Mesendoderm (in vitro differentiated cells): ENCODE measurements around the gene ALG1L2.
"Not testable (repeated sequence)": the region's sequence is repeated elsewhere in the genome, so short reads cannot be mapped to it uniquely, and the experiment has no call there.

Source experiments
- DNase-seq: peaks from one replicate; pipeline ENCODE4 v3.0.0; 2013
- H2AK5ac ChIP-seq: 2 replicates; pipeline ENCODE4 v1.6.1; 2013; ENCODE audit warnings: low read length, inconsistent platforms
- H2BK120ac ChIP-seq: 2 replicates; pipeline ENCODE4 v1.6.1; 2013; ENCODE audit warnings: low read depth, mild to moderate bottlenecking, low read length, moderate library complexity, mixed read lengths
- H2BK15ac ChIP-seq: replicated peaks from 2 replicates; pipeline ENCODE4 v1.6.1; 2013; ENCODE audit warnings: low read depth, mild to moderate bottlenecking, moderate library complexity
- H2BK5ac ChIP-seq: 2 replicates; pipeline ENCODE4 v1.6.1; 2013; ENCODE audit warnings: low read length, inconsistent platforms
- H3K18ac ChIP-seq: 2 replicates; pipeline ENCODE4 v1.6.1; 2013; ENCODE audit warnings: mild to moderate bottlenecking, low read length, mixed read lengths
- H3K23ac ChIP-seq: one replicate; pipeline ENCODE4 v1.6.1; 2013; ENCODE audit warnings: low read length
- H3K27ac ChIP-seq: 2 replicates; pipeline ENCODE4 v1.5.1; 2013; ENCODE audit warnings: low read depth, mild to moderate bottlenecking, inconsistent platforms, low read length, moderate library complexity
- H3K27me3 ChIP-seq: 2 replicates; pipeline ENCODE4 v1.6.1; 2013; ENCODE audit warnings: low read length, control low read depth, mild to moderate bottlenecking, inconsistent platforms; ENCODE audit not compliant: insufficient read depth, poor library complexity
- H3K36me3 ChIP-seq: 2 replicates; pipeline ENCODE4 v1.6.1; 2013; ENCODE audit warnings: low read length, inconsistent platforms; ENCODE audit not compliant: control insufficient read depth, insufficient read depth
- H3K4ac ChIP-seq: one replicate; pipeline ENCODE4 v1.6.1; 2013; ENCODE audit warnings: low read depth, mild to moderate bottlenecking, low read length, moderate library complexity
- H3K4me1 ChIP-seq: 2 replicates; pipeline ENCODE4 v1.6.1; 2013; ENCODE audit warnings: low read depth, low read length, inconsistent platforms; ENCODE audit not compliant: control insufficient read depth
- H3K4me2 ChIP-seq: 2 replicates; pipeline ENCODE4 v1.6.1; 2013; ENCODE audit warnings: low read length
- H3K4me3 ChIP-seq: 2 replicates; pipeline ENCODE4 v1.5.1; 2013; ENCODE audit warnings: mild to moderate bottlenecking, low read length
- H3K56ac ChIP-seq: one replicate; pipeline ENCODE4 v1.6.1; 2013; ENCODE audit warnings: low read length
- H3K79me1 ChIP-seq: 2 replicates; pipeline ENCODE4 v1.6.1; 2013; ENCODE audit warnings: low read length, inconsistent platforms
- H3K79me2 ChIP-seq: 2 replicates; pipeline ENCODE4 v1.6.1; 2013; ENCODE audit warnings: mild to moderate bottlenecking, low read length; ENCODE audit not compliant: control insufficient read depth, insufficient read depth
- H3K9ac ChIP-seq: 2 replicates; pipeline ENCODE4 v1.6.1; 2013; ENCODE audit warnings: low read length, inconsistent platforms
- H4K5ac ChIP-seq: one replicate; pipeline ENCODE4 v1.6.1; 2013; ENCODE audit warnings: low read length
- H4K8ac ChIP-seq: one replicate; pipeline ENCODE4 v1.6.1; 2013; ENCODE audit warnings: low read depth, mild to moderate bottlenecking, control low read depth, low read length, moderate library complexity
- WGBS: extraction: QIAGEN DNeasy Blood & Tissue Kit; methylation state at CpG from one replicate; pipeline ENCODE4 v1.1.7; 2013; ENCODE audit warnings: low lambda C conversion rate, missing lambda C conversion rate; ENCODE audit not compliant: insufficient coverage; ENCODE audit errors: extremely low coverage; 5-methylcytosine and 5-hydroxymethylcytosine counted together

The ALG1L2 gene

DNA sequence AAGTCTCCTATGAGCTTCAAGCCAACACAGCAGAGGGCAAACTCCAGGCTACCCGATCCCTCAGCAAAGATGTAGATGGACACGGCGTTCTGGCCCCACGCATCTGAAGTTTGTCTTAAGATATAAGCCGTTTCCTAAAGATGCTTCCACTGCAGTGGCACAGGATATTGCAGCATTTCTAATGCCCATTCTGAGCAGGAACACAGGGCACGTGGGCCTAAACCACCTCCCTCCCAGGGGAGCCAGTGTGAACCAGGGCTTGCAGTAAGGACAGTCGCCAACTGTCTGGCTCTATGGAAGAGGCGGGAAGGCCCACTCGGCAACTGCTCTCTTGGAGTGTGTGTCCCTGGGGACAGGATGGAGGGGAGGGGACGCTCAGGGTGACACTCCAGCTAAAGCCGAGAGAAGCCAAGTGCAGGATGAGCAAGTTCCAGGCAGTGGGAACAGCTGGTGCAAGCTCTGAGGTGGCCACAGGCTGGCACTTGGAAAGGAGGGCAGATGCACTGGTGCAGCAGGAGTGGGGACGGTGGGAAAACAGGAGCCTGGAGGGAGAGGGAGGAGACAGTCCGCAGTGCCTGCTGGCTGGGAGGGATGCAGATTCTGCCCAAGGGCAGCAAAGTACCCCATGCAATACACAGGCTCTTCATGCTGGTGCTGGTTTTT is 25.8 kb downstream of the ALG1L2 start:
- not testable (repeated sequence) for H2BK15ac ChIP-seq, H3K23ac ChIP-seq, H4K5ac ChIP-seq, H3K9ac ChIP-seq, H3K4ac ChIP-seq, H3K4me3 ChIP-seq, H3K4me2 ChIP-seq, H4K8ac ChIP-seq, H3K79me1 ChIP-seq, H2AK5ac ChIP-seq, H3K4me1 ChIP-seq, H3K27me3 ChIP-seq, H3K79me2 ChIP-seq, H2BK5ac ChIP-seq, DNase-seq, H2BK120ac ChIP-seq, H3K18ac ChIP-seq, H3K27ac ChIP-seq, H3K36me3 ChIP-seq, H3K56ac ChIP-seq
- no CpG with 5 or more reads among the region's 13 CpGs for WGBS

DNA sequence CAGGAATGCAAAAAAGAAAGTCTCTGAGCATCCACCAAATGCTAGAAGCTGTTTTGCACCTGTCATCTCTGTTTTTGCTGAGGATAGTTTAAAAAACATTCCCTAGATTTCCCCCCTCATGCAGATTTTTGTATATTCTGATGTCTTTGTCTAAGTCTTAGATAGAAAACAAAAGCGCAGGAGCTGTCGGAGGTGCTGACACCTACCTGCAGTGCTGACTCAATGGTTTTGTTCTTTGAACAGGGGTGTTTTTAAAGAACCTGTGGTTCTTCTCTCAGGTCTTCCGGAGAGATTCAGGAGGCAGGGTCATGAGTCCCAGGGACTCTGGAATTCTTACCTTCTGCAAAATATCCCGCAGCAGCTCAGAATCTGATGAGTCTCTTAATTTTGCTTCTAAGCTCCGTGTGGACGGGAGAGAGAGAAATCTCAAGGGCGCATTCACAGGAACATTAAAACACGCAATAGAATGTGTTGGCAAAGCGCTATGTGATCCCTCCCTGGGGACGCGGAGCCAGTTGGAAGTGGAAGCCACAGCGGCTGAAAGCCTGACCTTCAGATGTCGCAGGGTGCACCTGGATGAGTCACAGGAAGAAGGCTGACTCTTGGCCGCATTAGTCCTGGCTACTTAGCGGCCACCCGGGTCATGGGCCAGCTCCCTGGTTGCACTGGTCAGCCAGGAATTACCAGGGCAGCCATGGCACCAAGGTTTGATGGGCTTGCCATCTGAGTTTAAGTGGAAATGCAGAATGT is 27.4 kb downstream of the ALG1L2 start:
- not testable (repeated sequence) for H3K9ac ChIP-seq, H4K5ac ChIP-seq, H3K18ac ChIP-seq, H2AK5ac ChIP-seq, H3K27me3 ChIP-seq, H2BK5ac ChIP-seq, H3K79me2 ChIP-seq, H3K23ac ChIP-seq, DNase-seq, H3K27ac ChIP-seq, H2BK15ac ChIP-seq, H4K8ac ChIP-seq, H3K4me2 ChIP-seq, H3K56ac ChIP-seq, H3K36me3 ChIP-seq, H2BK120ac ChIP-seq, H3K79me1 ChIP-seq, H3K4me3 ChIP-seq, H3K4me1 ChIP-seq
- no CpG with 5 or more reads among the region's 16 CpGs for WGBS
- peak overlapping the region; percentile 16 for H3K4ac ChIP-seq

DNA sequence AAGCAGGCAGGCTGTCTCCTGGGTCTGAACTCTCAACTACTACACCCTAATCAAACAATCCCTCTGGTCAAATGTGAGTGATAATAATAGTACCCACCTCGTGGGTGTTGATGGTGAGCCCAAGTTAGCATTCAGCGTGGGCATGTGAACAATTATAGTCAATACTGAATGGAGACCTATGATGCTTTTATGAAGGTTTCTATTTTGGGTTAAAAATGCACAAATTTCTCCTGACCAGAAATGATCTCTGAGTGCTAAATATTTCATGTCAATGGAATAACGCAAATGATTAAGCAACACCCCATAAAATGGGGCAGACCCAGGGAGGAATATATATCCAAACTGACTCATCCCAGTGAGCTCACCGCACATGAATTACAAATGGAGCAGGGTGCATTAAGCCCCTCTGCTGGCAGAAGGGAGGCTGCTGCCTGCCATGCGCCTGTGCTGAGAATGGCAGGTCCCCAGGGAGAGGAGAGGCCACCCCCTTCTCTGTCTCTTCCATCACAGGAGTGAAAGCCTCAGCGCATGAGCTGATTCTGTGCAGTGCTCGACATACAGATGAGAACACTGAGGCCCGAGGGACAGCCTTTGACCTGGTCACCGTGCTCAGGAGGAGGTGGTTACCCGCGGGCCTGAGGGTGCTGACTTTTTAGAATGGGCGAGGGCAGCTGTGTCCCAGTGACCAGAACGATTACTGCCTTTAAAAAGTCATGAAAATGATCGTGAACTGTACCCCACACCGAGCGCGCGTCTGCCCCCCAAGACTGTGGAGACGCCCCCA is 28.9 kb downstream of the ALG1L2 start:
- peak overlapping the region; percentile 34 for H3K4me3 ChIP-seq
- not testable (repeated sequence) for H2BK15ac ChIP-seq, H3K79me1 ChIP-seq, H4K8ac ChIP-seq, H4K5ac ChIP-seq, H3K79me2 ChIP-seq, H2BK120ac ChIP-seq, H2BK5ac ChIP-seq, H3K36me3 ChIP-seq, H3K27me3 ChIP-seq, H3K4me1 ChIP-seq, H2AK5ac ChIP-seq, H3K23ac ChIP-seq
- peak overlapping the region; percentile 81 for H3K56ac ChIP-seq
- H3K4me2 ChIP-seq, result peak overlapping the region; percentile 25
- WGBS, result no CpG with 5 or more reads among the region's 19 CpGs
- peak overlapping the region; percentile 60 for H3K27ac ChIP-seq
- H3K9ac ChIP-seq, result peak overlapping the region; percentile 79
- peak; percentile 58 for DNase-seq
- H3K4ac ChIP-seq, result peak overlapping the region; percentile 99
- H3K18ac ChIP-seq, result peak overlapping the region; percentile 21

DNA sequence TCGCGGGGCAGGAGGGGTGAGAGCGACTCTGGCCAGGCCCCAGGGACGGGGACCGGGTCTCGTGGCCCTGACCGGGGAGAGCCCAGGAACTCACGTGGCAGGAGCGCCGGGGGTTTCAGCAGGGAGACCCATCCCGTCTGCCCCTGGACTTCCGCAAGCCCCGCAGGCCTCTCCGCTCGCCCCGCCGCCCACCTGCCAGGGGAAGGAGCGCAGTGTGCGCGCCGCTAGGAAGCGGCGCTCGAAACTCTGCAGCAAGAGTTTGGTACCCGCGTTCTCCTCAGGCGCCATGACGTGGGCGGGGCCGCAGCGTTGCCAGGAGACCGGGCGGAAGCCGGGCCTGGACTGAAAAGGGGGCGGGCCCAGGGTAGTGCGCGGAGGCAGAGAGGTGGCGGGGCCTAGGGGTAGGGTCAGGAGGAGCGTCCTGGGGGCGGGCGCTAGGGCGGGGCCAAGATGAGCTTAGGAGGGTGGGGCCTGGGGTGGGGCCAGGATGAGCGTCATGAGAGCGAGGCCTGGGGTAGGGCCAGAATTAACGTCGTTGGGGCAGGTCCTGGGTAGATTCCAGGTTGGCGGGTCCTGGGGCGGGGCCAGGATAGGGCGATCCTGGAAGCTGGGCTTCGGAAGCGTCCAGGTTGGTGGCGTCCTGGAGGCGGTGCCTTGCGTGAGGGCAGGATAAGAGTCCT is 29.7 kb downstream of the ALG1L2 start:
- H2BK5ac ChIP-seq, result no peak overlapping the region
- H2AK5ac ChIP-seq, result no peak overlapping the region
- H2BK15ac ChIP-seq, result no peak overlapping the region
- H3K79me2 ChIP-seq, result peaks cover 8% of the 10 kb centered on the region
- H3K79me1 ChIP-seq, result no peaks in the 10 kb centered on the region
- no peak overlapping the region for H4K8ac ChIP-seq
- peak overlapping the region; percentile 60 for H3K27ac ChIP-seq
- peak overlapping the region; percentile 99 for H3K4ac ChIP-seq
- no peak overlapping the region for H3K23ac ChIP-seq
- no CpG with 5 or more reads among the region's 54 CpGs for WGBS
- peak overlapping the region; percentile 34 for H3K4me3 ChIP-seq
- no peaks in the 10 kb centered on the region for H3K36me3 ChIP-seq
- H2BK120ac ChIP-seq, result no peak overlapping the region
- peak; percentile 99 for DNase-seq
- peak overlapping the region; percentile 21 for H3K18ac ChIP-seq
- H3K27me3 ChIP-seq, result no peaks in the 10 kb centered on the region
- peak overlapping the region; percentile 79 for H3K9ac ChIP-seq
- peak overlapping the region; percentile 81 for H3K56ac ChIP-seq
- no peak overlapping the region for H4K5ac ChIP-seq
- peak overlapping the region; percentile 25 for H3K4me2 ChIP-seq
- no peaks in the 10 kb centered on the region for H3K4me1 ChIP-seq

DNA sequence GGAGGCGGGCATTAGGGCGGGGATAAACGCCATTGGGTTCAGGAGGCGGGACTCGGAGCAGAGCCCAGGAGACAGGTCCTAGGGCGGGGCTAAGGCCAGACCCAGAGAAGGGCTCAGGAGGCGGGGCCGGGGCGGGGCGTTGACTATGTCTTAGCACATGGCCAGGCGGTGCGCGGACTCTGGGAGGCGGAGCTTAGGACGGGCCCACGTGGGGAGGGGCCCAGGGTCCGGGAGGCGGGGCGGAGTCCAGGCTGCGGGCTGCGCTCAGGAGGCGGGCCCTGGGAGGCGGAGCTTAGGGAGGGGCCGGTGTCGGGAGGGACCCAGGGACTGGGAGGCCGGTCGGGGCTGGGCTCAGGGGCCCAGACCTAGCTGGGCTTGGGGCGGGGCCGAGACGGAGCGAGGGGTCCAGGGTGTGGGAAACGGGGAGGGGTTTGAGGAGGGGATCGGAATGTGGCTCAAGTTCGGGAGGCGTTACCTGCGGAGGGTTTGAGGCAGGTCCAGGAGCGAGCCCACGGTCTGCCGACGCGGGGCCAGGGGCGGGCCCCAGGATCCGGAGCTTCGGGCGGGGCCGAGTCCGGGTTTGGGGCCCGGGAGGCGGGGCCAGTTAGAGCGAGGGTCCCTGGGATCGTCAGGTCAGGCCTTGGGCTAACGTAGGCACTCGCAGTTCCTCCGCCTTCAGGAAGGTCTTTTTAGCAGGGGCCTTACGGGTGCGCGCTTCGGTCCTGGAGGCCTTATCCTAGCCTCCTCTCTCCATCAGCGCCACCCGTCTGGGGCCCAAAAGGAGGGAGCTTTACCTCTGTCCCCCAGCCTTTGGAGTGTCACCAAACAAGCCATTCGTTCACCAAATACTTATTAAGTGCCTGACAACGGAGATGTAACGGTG is 30.5 kb downstream of the ALG1L2 start:
- not testable (repeated sequence) for H3K4me1 ChIP-seq, H2BK15ac ChIP-seq, H2AK5ac ChIP-seq, H4K5ac ChIP-seq, H3K23ac ChIP-seq, H2BK120ac ChIP-seq, H3K27me3 ChIP-seq, H3K18ac ChIP-seq, H3K79me1 ChIP-seq, H4K8ac ChIP-seq, H3K36me3 ChIP-seq, H3K79me2 ChIP-seq
- DNase-seq, result peak; percentile 97
- Histone ChIP-seq H3K4ac (peak overlapping the region; percentile 0), H3K4me3 (peak overlapping the region; percentile 63), H3K56ac (peak overlapping the region; percentile 86), H2BK5ac (peak overlapping the region; percentile 16), H3K27ac (peak overlapping the region; percentile 26), H3K9ac (peak overlapping the region; percentile 85), H3K4me2 (peak overlapping the region; percentile 66)
- no CpG with 5 or more reads among the region's 63 CpGs for WGBS
